DLD1 (cell line): ENCODE data around the gene SPPL2B.
"Not testable (repeated sequence)": the region's sequence is repeated elsewhere in the genome, so short reads cannot be mapped to it uniquely, and the experiment has no call there.

ENCODE experiments used
- in situ Hi-C: cut with HindIII; loops from 2 replicates; pipeline ENCODE4 v1.10.0; 2017; ENCODE audit warnings: low sequenced_read_pairs

The SPPL2B gene

DNA sequence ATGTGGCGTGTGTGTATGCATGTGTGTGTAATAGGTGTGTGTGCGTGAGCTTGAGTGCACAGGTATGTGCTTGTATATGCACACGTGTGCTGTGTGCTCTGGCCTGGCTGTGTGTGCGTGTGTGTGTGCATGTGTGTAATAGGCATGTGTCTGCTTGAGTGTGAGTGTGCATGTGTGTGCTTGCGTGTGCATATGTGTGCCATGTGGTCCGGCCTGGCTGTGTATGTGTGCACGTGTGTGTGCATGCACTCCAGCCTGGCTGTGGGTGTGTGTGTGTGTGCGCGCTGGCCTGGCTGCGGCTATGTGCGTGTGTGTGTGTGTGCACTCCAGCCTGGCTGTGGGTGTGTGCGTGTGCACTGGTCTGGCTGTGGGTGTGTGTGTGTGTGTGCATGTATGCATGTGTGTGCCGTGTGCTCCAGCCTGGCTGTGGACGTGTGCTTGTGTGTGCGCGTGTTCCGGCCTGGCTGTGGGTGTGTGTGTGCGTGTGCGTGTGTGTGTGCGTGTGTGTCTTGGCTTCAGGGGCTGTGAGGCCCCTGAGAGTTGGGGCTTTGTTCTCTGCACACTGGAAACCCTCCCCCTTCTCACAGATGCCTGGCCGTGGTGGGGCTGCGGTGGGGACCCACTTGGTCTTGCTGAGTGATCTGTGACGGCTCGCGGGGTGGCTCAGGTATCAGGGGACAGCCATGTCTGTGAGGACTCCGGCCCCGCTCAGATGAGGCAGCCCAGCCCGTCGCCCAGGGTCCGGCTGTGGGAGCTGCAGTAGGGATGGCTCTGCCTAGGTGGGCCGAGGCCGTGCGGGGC is 8.2 kb downstream of the SPPL2B start:
- in situ Hi-C loops = no loop called here

DNA sequence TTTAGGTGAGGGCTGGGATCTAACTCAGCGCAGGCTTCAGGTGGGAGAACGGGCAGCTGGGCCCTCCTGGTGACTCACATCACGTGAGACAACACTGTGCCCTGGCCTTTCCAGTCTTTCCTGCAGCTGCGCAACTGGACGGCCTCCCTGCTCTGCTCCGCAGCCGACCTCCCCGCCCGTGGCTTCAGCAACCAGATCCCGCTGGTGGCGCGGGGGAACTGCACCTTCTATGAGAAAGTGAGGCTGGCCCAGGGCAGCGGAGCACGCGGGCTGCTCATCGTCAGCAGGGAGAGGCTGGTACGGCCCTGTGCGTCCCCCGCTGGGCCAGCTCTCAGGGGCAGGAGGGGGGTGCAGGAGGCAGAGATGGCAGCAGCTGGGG is 8.8 kb downstream of the SPPL2B start:
- in situ Hi-C loops = no loop called here

DNA sequence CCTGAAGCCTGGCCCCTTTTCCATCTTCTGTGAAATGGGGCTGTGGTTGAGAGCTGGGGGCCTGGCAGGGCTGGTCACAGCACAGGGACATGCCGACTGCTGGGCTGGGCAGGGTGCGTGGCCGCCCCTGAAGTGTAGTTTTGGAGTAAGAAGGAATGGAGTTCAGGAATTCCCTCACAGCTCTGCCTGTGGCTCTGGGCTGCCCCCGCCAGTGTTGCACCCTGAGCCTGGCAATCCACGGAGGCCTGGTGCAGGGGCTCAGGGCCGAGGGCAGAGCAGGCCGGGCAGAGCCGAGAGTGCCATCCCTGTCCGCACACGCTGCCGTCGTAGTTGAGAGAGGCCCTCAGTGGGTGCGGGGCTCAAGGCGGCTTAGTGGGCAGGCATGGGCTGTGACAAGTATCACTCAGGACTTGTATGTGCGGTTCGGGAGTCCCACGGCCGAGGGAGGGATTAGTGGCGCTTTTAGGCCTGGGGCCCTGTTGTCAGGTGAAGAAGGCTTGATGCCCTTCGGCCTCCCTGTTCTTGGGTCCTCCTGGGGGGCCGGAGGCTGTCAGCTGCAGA is 9.7 kb downstream of the SPPL2B start:
- in situ Hi-C loops = no loop called here

DNA sequence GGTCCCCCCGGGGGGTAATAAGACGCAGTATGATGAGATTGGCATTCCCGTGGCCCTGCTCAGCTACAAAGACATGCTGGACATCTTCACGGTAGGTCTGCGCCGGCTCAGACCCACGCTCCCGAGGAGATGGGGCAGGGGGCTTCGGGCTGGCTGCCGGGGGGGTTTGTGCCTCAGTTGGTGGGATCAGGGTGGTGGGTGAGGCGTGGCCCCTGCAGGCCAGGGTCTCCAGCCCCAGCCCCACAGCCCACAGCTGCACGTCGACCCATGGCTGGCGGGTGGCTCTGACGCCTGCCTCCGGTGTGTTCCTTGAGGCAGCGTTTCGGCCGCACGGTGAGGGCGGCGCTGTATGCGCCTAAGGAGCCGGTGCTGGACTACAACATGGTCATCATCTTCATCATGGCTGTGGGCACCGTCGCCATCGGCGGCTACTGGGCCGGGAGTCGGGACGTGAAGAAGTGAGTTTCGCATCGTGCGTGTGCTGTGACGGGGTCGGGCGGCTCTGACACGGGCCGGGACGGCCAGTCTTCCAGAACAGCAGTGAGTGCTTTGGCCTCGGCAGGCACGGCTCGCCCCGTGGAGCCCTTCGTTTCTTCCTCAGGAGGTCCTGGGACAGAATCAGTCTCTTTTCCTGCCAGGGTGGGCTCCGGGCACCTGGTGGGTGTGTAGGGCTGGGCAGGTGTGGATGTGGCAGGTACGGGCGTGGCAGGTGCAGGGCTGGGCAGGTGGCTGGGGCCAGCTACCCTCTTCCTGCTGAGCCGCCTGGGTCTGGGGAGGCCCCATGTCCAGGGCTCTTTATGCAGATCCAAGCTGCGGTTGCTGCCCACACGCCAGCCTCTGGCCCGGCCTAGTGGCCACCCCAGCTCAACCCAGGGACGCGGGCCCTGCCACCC is 10.5 kb downstream of the SPPL2B start:
- in situ Hi-C loops = no loop called here

DNA sequence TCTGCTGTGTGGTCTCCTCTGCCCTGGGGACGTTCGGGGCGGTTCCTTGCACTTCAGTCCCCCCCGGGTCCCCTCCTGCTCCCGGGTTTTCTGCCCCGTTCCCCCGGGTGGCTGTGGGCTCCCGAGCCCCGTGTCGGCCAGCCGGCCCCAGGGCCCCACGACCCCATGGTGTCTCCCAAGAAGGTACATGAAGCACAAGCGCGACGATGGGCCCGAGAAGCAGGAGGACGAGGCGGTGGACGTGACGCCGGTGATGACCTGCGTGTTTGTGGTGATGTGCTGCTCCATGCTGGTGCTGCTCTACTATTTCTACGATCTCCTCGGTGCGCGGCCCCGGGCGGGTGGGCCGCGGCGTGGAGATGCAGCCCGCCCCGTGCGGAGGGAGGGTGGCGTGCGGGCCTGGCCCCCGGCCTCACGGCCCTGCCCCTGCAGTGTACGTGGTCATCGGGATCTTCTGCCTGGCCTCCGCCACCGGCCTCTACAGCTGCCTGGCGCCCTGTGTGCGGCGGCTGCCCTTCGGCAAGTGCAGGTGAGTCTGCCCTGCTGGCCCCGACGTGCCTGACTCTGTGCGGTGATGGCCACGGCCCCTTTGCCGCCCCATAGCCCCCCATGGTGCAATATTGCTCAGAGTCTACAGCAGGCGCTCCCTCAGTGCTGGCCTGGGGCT is 11.3 kb downstream of the SPPL2B start:
- in situ Hi-C loops = no loop called here

DNA sequence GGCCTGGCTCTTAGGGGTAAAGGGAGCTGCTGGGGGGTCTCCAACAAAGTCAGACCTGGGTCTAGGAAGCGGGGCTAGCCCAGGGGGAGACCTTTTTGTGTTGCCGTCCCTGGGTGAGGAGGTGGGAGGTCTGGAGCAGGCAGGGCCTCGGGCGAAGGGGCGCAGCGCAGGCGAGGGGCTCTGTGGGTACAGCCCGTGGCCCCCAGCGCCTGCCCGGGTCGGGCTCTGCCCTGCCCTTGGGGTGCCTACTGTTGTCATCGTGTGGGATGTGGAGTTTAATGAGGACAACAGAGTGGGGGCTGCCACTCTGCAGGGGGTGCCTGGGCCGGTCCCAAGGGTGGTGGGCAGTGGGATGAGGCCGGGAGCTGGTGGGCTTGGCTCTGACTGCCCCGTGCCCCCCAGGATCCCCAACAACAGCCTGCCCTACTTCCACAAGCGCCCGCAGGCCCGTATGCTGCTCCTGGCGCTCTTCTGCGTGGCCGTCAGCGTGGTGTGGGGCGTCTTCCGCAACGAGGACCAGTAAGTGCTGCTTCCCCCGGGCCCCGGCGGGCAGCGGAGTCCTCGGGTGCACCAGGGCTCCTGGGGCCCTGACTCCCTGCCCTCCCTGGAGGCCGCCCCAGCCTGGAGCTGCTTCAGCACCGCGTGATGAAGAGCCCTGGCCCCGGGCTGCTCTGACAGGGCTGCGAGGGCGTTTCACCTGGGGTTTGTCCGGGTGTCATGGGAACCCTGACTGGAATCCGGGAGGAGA is 12.2 kb downstream of the SPPL2B start:
- in situ Hi-C loops = no loop called here

DNA sequence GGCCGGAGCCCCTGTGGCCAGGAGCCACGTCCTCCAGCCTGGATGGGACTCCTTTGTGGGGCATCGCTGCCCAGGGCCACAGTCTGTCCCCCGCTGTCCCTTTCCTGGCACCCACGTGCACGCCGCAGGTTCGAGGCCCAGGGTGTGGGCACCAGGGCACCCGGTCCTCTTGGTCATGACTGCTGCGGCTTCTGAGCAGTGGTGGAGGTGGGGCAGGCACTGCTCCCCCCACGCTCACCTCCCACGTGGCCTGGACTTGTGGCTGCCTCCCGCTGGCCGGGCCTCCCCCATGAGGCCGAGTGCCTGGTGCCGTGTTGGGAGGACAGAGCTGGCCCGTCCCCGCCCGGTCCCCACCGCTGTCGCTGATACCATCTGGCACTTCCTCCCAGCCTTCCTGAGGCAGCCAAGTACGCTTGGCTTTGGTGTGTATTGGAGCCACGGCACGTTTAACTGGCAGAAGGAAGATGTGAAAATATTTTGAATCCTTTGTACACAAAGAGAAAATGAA is 12.8 kb downstream of the SPPL2B start:
- in situ Hi-C loops = no loop called here

DNA sequence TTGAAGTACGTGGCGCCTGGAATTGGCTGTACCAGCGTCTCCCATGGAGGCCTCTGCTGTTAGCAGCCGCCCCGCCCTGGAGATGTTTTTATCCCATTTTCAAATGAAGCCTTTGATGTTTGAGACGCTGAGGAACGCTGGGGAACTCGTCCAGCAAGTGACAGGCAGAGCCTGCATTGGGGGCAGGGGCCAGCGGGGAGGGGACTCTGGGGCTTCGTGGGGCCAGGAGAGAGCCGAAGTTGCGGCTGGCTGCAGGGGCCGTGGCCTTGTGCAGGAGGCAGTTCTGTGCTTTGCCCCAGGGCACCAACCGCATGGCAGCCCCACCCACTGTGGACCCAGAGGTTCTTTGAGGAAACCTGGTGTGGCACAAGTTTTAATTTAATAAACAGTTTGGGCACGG is 13.5 kb downstream of the SPPL2B start:
- in situ Hi-C loops = no loop called here

DNA sequence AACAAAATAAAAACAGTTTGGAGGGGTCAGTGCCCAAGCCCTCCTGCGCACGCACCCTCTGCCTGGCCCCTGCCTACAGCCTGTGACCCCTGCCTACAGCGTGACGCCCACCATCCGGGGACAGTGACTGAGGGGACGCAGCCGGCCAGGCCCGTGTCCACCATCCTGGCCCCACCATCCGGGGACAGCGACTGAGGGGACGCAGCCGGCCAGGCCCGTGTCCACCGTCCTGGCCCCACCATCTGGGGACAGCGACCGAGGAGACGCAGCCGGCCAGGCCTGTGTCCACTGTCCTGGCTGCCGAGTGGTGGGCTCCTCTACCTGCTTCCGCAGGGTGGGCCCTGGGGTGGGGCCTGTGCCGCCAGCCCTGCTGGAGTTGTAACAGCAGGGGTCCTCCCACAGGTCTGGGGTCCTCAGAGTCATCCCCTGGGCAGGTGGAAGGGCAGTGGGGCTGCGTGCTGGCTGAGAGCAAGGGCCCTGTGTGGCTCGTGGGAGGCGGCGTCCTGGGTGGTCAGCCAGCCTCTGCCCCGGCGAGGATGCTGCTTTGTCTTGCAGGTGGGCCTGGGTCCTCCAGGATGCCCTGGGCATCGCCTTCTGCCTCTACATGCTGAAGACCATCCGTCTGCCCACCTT is 14.3 kb downstream of the SPPL2B start:
- in situ Hi-C loops = no loop called here

DNA sequence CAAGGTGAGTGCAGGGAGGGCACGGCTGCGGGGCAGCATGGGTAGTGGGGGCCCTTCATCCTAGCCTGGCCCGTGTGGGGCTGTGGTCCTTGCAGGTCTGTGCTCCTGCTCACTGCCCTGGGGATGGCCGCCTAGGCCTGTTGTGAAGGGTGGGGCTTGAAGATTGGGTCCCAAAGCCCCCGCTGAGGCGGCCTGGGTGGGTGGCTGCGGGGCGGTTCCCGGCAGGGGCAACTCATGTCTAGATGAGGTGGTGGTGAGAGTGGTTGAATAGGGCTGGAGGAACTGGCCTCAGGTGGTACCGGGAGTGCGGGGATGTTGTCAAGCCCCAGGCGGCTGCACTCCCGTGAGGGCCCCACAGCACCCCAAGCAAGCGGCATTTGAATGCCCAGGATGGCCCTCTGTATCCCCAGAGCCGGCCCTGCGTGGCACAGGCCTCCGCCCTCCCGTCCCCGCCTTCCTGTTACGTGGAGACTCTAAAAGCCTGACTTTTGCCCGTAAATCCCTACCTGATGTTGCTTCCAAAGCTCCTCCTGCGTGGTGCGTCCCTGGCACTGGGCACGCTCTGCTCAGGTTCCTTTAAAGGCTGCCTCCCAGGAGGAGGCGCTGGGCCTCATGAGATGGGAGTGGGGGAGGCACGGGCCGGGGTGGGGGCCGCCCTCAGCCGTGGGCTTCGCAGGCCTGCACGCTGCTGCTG is 15.0 kb downstream of the SPPL2B start:
- in situ Hi-C loops = no loop called here

DNA sequence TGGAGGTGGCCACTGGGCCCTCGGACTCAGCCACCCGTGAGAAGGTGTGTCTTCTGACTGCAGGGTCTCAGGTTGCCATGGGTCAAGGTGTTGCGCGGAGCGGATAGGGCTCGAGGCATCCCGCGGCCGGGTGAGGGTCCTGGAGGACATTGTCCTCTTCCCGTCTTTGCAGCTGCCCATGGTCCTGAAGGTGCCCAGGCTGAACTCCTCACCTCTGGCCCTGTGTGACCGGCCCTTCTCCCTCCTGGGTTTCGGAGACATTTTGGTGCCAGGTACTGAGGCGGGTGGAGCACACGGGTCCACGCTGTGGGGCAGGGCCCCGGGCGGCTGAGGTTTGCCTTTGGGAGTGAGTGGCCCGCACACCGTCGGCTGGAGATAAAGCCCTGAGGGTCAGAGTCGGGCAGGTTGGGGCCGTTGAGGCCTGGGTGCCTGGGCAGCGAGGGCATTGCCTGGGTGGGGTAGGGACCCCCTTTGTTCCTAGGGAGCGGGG is 15.9 kb downstream of the SPPL2B start:
- in situ Hi-C loops = no loop called here

DNA sequence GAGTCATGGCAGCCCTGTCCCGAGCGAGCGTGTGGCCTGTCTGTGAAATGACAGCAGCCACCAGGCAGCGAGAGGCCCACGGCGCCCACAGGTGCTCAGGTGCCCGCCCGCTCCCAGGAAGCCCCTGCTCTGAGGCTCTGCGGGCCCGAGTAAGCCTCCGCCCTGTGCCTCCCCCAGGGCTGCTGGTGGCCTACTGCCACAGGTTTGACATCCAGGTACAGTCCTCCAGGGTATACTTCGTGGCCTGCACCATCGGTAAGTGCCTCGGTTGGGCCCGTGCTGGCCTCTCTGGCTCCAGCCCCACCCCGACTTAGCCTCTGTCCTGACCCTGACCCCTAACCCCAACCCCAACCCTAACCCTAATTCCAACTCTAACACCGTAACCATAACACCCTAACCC is 16.6 kb downstream of the SPPL2B start:
- in situ Hi-C loops = no loop called here

DNA sequence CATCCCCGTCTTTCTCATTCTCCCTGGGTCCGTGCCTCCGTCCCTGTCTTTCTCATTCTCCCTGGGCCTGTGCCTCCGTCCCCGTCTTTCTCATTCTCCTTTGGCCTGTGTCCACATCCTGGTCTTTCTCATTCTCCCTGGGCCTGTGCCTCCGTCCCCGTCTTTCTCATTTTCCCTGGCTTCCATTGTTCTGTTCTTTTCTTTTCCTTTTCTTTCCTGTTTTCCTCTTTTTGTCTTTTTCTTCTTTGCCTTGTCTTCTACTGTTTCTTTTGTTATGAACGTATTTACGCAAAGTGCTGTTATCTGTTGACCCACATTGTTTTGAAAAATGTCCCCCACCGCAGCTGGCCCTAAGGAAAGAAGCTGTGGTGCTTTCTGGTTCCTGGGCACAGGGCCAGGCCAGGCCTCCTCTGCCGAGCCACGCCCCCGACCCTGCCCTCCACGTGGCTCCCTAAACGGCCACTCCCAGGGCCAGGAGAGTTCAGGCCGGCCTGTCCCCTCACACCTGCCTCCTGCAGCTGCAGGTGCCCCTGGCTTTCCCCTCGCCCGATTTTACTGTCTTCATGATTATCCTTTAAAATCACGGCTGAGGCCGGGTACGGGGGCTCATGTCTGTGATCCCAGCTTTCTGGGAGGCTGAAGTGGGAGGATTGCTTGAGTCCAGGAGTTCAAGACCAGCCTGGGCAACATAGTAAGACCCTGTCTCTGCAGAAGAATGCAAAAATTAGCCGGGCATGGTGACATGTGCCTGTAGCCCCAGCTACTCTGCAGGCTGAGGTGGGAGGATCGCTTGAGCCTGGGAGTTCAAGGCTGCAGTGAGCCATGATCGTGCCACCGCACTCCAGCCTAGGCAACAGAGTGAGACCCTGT is 17.5 kb downstream of the SPPL2B start:
- in situ Hi-C loops = no loop called here

DNA sequence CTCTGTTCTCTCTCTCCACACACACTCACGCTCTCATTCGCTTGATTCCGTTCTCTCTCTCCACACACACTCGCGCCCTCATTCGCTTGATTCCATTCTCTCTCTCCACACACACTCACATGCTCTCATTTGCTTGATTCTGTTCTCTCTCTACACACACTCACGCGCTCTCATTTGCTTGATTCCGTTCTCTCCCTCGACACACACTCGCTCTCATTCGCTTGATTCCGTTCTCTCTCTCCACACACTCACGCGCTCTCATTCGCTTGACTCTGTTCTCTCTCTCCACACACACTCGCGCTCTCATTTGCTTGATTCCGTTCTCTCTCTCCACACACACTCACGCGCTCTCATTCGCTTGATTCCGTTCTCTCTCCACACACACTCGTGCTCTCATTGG is 21.3 kb downstream of the SPPL2B start:
- in situ Hi-C loops = not testable (repeated sequence)

DNA sequence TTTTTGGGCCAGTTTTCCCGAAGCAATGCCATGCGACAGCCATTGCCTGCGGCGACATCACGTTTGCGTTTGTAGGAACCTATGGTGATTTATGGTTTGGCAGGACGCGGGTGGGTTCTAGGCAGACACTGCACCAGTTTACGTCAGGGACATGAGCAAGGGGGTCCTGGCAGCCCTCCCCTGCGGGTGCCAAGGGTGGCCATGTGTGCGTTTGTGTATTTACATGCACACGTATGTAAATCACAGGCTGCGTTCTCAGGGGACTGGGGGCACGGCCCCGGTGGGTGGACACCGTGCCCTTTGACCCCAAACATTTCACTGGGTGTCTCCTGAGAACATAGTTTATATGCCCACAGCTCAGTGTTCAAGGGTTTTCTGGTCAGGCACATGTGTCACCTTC is 22.2 kb downstream of the SPPL2B start:
- in situ Hi-C loops = no loop called here

DNA sequence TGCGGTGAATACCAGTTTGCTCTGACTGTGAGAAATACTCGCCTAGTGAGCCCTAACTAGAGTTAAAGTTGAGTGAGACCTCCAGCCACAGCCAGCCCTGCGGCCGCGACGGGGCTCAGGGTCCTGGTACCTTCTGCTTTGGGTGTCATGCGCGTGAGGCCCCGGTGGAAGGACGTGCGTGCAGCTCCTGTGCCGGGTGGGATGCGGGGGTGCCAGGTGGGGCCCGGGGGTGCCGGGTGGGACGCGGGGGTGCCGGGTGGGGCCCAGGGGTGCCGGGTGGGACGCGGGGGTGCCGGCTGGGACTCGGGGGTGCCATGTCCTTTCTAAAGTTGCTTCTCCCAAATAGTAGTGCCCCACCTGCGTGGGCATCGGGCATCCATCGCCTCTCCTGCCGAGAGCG is 23.1 kb downstream of the SPPL2B start:
- in situ Hi-C loops = no loop called here

DNA sequence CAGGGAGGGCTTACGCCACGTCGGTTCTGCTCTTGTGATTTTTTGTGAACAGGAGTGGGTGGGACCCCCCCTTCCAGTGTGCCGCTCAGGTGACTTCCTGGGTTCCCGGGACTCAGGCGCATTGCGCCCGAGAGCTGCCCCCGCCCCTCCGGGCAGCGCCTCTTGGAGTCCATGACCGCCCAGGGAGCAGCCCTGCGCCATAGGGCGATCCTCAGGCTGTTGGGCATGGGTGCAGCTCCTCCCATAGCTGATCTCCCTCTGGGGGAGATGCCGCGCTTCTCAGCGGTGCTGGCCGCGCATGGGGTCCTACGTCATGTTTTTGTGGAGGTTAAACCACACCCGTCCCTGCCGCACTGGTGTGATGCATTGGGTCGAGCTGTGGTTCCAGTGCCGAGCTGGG is 23.6 kb downstream of the SPPL2B start:
- in situ Hi-C loops = no loop called here

DNA sequence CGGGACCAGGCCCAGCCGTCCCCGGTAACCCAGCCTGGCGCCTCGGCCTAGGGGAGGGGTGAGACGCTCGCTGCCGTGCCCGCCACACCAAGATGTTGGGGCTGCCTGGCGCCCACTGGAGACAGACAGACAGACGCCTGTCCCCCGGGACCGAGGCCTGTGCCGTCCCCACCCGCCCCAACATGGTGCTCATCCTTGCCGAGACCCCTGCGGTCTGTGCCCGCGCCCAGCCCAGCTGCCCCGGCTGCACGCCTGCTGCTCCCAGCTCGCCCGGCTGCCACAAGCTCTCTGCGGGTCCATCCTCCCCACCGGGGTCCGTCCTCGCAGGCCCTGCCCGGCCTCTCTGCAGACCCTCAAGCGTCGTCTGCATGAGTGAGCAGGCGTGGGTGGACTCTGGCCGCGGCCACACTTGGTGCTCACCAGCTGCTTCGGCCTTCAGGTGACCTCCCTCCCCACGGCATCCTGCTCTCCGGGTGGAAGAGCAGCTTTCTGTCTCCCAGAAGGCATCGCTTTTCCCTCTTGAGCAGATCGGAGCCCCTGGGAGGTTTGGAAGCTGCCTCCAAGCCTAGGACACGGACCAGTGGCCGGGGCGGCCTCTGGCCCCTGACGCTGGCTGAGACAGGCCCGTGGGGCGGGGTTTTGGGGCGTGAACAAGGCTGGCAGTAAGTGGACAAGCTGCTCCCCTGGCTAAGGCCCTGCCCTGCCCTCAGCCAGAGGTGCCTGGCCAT is 24.8 kb downstream of the SPPL2B start:
- in situ Hi-C loops = no loop called here
